Right lobe of liver (tissue), 6 donors: ENCODE data around the gene TTL. TPM values are rescaled to one million over a fixed set of nuclear protein-coding genes. Genes with fewer than 3 reads are reported as not detected.

Experiments used
- ATAC-seq, 4 donors: fragments of 200-7000 bp; cut with Tn5 transposase; one replicate each; pipeline ENCODE4 v1.9.1; 2020; ENCODE audit warnings: mild to moderate bottlenecking in 4 of 4, moderate library complexity in 4 of 4
- DNase-seq, 3 donors: peaks; one replicate each; pipeline ENCODE4 v3.0.0-alpha.2; 2020
- H3K27ac ChIP-seq, 3 donors: fragments of 200-600 bp; one replicate each; pipeline ENCODE4 v1.8.0; 2022
- H3K27me3 ChIP-seq, 2 donors: fragments of 200-600 bp; one replicate each; pipeline ENCODE4 v1.8.0; 2022
- H3K36me3 ChIP-seq, 4 donors: fragments of 200-600 bp; sonication (generic) in 1 of 4; one replicate each; pipeline versions ENCODE4 v1.5.1 to v1.8.0; 2017 to 2022; ENCODE audit warnings: control low read depth in 1 of 4
- H3K4me1 ChIP-seq, 4 donors: fragments of 200-600 bp; sonication (generic) in 1 of 4; one replicate each; pipeline versions ENCODE4 v1.5.1 to v1.8.0; 2017 to 2022; ENCODE audit warnings: control low read depth in 1 of 4
- H3K4me3 ChIP-seq, 3 donors: fragments of 200-600 bp; one replicate each; pipeline ENCODE4 v1.8.0; 2022
- H3K9me3 ChIP-seq, 4 donors: fragments of 200-600 bp; sonication (generic) in 1 of 4; one replicate each; pipeline versions ENCODE4 v1.5.1 to v1.8.0; 2017 to 2022; ENCODE audit warnings: control low read depth in 1 of 4
- CTCF ChIP-seq, 4 donors: fragments of 200-600 bp in 3 of 4; fragments of 450-650 bp in 1 of 4; IDR thresholded peaks; one replicate each; pipeline versions ENCODE4 v1.5.1 to v1.8.0; 2016 to 2022; ENCODE audit warnings: antibody characterized with exemption in 4 of 4, mild to moderate bottlenecking in 2 of 4
- POLR2A ChIP-seq: fragments of 450-650 bp; IDR thresholded peaks from one replicate; pipeline ENCODE4 v1.6.1; 2017; ENCODE audit warnings: antibody characterized with exemption, mild to moderate bottlenecking
- WGBS: methylation state at CpG from one replicate; pipeline ENCODE4 v1.1.6; 2018; ENCODE audit warnings: low coverage, low lambda C conversion rate; ENCODE audit not compliant: insufficient coverage; ENCODE audit errors: missing lambda C conversion rate; 5-methylcytosine and 5-hydroxymethylcytosine counted together
- intact Hi-C, 2 donors: fragments of 100-400 bp; cut with DNase I; formaldehyde crosslinking; loops; one replicate each; pipeline versions ENCODE4 v1.11.2 to v1.14.1; 2022
- total RNA-seq, 6 experiments: library from RNA; depleted of rRNA in 2 of 6; stranded (reverse); fragments of >200 nt in 2 of 6; fragmentation: NEBNext Ultra II Directional in 3 of 6; extraction: Animal tissue kit (Norgen Biotek cat#: 25700) in 3 of 6; gene quantifications; one replicate each; pipeline versions ENCODE4 v1.1.0 to v1.2.4, GENCODE V29; 2016 to 2023
- donor health status: DM: no; HTN: yes; CAD: no.
- donor health status: DM: no; HTN: no; CAD: no.
- donor health status: DM: no; HTN: no; CAD: no.
- donor health status: DM: no; HTN: yes; CAD: no.
- donor health status: DM: no; HTN: yes; CAD: no.

Gene TTL
- total RNA-seq, 6 experiments from 2014 or later = 8.1 to 29.6 (median 15.6) TPM

GRCh38 chr2:112577756-112578155 is 95.8 kb downstream of the TTL start:
- Histone ChIP-seq H3K4me1 (peaks cover 0 to 4% (median 0%) of the 10 kb centered on the region in 4 donors), H3K9me3 (no peaks in the 10 kb centered on the region), H3K4me3 (no peak overlapping the region), H3K27ac (no peak overlapping the region), H3K27me3 (no peaks in the 10 kb centered on the region), H3K36me3 (peaks cover 0 to 33% (median 21%) of the 10 kb centered on the region in 4 donors)
- intact Hi-C loops = loop anchor here in 1 of 2 donors (10.0 kb wide), 1 partner anchor 93 kb away; the partner anchor contains the start of gene TTL
- WGBS = 69% methylated on average over 5 of the region's 5 CpGs
- DNase-seq = no peak
- no peak for TF ChIP-seq POLR2A
- no peak for TF ChIP-seq CTCF (IDR thresholded peaks at IDR 0.05)
- ATAC-seq = no peak

- Histone ChIP-seq H3K4me3 (no peak overlapping the region), H3K36me3 (peaks cover 0 to 18% (median 10%) of the 10 kb centered on the region in 4 donors), H3K27me3 (no peaks in the 10 kb centered on the region), H3K27ac (no peak overlapping the region), H3K9me3 (no peaks in the 10 kb centered on the region), H3K4me1 (peaks cover 0 to 6% (median 0%) of the 10 kb centered on the region in 4 donors)
- intact Hi-C loops = loop anchor here in 1 of 2 donors (10.0 kb wide), 1 partner anchor 94 kb away; the partner anchor contains the start of gene TTL
- no peak for DNase-seq
- TF ChIP-seq CTCF (IDR thresholded peaks at IDR 0.05) (no peak), POLR2A (no peak)
- peak in 1 of 4 donors; percentile 5 for ATAC-seq
These were observed 97.3 kb downstream of the TTL start for GRCh38 chr2:112579241-112579640.

GRCh38 chr2:112580084-112580483 is 98.1 kb downstream of the TTL start:
- H3K9me3 ChIP-seq = no peaks in the 10 kb centered on the region
- no peak overlapping the region for H3K4me3 ChIP-seq
- TF ChIP-seq CTCF (IDR thresholded peaks at IDR 0.05) = no peak
- no peak for TF ChIP-seq POLR2A
- intact Hi-C loops = no loop called here
- ATAC-seq (no peak), DNase-seq (no peak)
- H3K36me3 ChIP-seq = peaks cover 0 to 10% (median 4%) of the 10 kb centered on the region in 4 donors
- WGBS = 98% methylated on average over 5 of the region's 7 CpGs
- H3K27ac ChIP-seq = no peak overlapping the region
- H3K4me1 ChIP-seq = peaks cover 0 to 9% (median 0%) of the 10 kb centered on the region in 4 donors
- H3K27me3 ChIP-seq = no peaks in the 10 kb centered on the region

- H3K4me3 ChIP-seq = no peak overlapping the region
- H3K4me1 ChIP-seq = peaks cover 0 to 13% (median 0%) of the 10 kb centered on the region in 4 donors
- TF ChIP-seq POLR2A = no peak
- TF ChIP-seq CTCF (IDR thresholded peaks at IDR 0.05) = peak; percentile 54 to 64 (median 62)
- ATAC-seq (peak; percentile 1 to 26 (median 12)), DNase-seq (no peak)
- 35% methylated on average over 10 of the region's 10 CpGs for WGBS
- H3K27me3 ChIP-seq = no peaks in the 10 kb centered on the region
- intact Hi-C loops = no loop called here
- no peaks in the 10 kb centered on the region for H3K9me3 ChIP-seq
- H3K36me3 ChIP-seq = no peaks in the 10 kb centered on the region
- no peak overlapping the region for H3K27ac ChIP-seq
These were observed 100.4 kb downstream of the TTL start for GRCh38 chr2:112582314-112582746.
